Hepatocyte (in vitro differentiated cells): ENCODE data around the gene MIER2.

Experiments
- EZH2phosphoT487 ChIP-seq: fragments of 200-600 bp; sonication (generic); IDR thresholded peaks from one replicate; pipeline ENCODE4 v1.6.1; 2018; ENCODE audit warnings: antibody characterized with exemption, mild to moderate bottlenecking, low read depth, moderate library complexity; ENCODE audit not compliant: unreplicated experiment, severe bottlenecking
- TF ChIP-seq, protein P1 (sequence below): fragments of 200-600 bp; sonication (generic); IDR thresholded peaks from 2 replicates; pipeline ENCODE4 v1.5.1; 2016; ENCODE audit warnings: antibody characterized with exemption, mild to moderate bottlenecking; ENCODE audit not compliant: poor library complexity

DNA sequence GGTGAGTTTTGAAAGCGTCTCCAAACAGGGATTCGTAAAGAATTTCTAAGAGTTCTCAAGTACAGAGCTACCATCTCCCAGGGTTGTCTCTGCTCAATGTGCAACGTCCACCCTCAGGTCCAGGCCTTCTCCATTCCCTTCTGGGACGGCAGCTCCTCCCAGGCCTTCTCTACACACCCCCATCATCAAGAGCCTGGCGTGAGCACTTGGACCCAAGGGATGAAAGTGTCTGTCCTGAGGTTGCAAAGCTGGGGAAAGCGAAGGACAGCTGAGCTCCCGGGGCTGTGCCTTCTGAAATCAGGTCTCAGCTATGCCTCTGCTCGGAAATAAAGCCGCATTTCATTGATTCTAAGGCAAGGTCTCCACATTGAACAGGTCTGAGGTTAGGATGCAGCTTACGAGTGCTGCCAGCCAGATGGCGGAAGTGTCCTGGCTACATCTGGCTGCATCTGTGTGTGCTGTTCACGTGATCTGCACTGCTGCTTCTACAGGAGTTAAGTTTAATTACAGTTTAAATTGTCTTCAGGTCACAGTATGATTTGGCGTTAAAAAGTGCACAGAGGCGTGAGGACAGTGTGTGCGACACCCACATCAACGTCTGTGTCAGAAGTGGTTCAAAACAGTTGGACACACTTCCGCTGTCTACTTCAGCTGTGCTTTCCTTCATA is 27.0 kb upstream of the MIER2 start:
- TF ChIP-seq, protein P1, sequence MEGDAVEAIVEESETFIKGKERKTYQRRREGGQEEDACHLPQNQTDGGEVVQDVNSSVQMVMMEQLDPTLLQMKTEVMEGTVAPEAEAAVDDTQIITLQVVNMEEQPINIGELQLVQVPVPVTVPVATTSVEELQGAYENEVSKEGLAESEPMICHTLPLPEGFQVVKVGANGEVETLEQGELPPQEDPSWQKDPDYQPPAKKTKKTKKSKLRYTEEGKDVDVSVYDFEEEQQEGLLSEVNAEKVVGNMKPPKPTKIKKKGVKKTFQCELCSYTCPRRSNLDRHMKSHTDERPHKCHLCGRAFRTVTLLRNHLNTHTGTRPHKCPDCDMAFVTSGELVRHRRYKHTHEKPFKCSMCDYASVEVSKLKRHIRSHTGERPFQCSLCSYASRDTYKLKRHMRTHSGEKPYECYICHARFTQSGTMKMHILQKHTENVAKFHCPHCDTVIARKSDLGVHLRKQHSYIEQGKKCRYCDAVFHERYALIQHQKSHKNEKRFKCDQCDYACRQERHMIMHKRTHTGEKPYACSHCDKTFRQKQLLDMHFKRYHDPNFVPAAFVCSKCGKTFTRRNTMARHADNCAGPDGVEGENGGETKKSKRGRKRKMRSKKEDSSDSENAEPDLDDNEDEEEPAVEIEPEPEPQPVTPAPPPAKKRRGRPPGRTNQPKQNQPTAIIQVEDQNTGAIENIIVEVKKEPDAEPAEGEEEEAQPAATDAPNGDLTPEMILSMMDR, result no peak
- TF ChIP-seq EZH2phosphoT487, result no peak
